Loucy (cell line): ENCODE measurements around the gene HOMER3.

ENCODE experiments used
- H2AFZ ChIP-seq: fragments of 200-600 bp; sonication (generic); 2 replicates; pipeline ENCODE4 v1.6.0; 2016; ENCODE audit warnings: antibody characterized with exemption, mild to moderate bottlenecking, low read length, moderate library complexity
- H3F3A ChIP-seq: fragments of 200-600 bp; 2 replicates; pipeline ENCODE4 v1.6.0; 2016; ENCODE audit warnings: antibody characterized with exemption, low read depth, mild to moderate bottlenecking
- H3K27me3 ChIP-seq: fragments of 200-600 bp; sonication (generic); 2 replicates; pipeline ENCODE4 v1.6.1; 2014; ENCODE audit warnings: low read length, mild to moderate bottlenecking; ENCODE audit not compliant: insufficient read depth, poor library complexity, severe bottlenecking
- H3K36me3 ChIP-seq: fragments of 200-600 bp; sonication (generic); 2 replicates; pipeline ENCODE4 v1.6.1; 2016; ENCODE audit warnings: low read length; ENCODE audit not compliant: insufficient read depth
- H3K4me1 ChIP-seq: fragments of 200-600 bp; sonication (generic); 2 replicates; pipeline ENCODE4 v1.5.1; 2014; ENCODE audit warnings: low read length, mild to moderate bottlenecking; ENCODE audit not compliant: insufficient read depth, poor library complexity, severe bottlenecking
- H3K4me2 ChIP-seq: fragments of 200-600 bp; sonication (generic); 2 replicates; pipeline ENCODE4 v1.6.0; 2014; ENCODE audit warnings: antibody characterized with exemption, low read length, low read depth, mild to moderate bottlenecking; ENCODE audit not compliant: poor library complexity, severe bottlenecking
- H3K4me3 ChIP-seq: fragments of 200-600 bp; sonication (generic); 2 replicates; pipeline ENCODE4 v1.5.1; 2014; ENCODE audit warnings: low read length, mild to moderate bottlenecking, mixed read lengths; ENCODE audit not compliant: poor library complexity, severe bottlenecking
- H3K79me2 ChIP-seq: fragments of 200-600 bp; sonication (generic); 2 replicates; pipeline ENCODE4 v1.6.1; 2014; ENCODE audit warnings: low read length; ENCODE audit not compliant: insufficient read depth
- H3K9ac ChIP-seq: fragments of 200-600 bp; sonication (generic); 2 replicates; pipeline ENCODE4 v1.6.0; 2014; ENCODE audit warnings: mild to moderate bottlenecking, low read depth, low read length, moderate library complexity; ENCODE audit not compliant: poor library complexity, severe bottlenecking
- H3K9me2 ChIP-seq: fragments of 200-600 bp; sonication (generic); replicated peaks from 2 replicates; pipeline ENCODE4 v1.6.1; 2016; ENCODE audit warnings: low read depth, low read length, mixed read lengths
- H3K9me3 ChIP-seq: fragments of 200-600 bp; sonication (generic); 2 replicates; pipeline ENCODE4 v1.6.1; 2014; ENCODE audit warnings: mild to moderate bottlenecking, antibody characterized with exemption, low read length, low read depth; ENCODE audit not compliant: insufficient read depth
- H4K20me1 ChIP-seq: fragments of 200-600 bp; sonication (generic); 2 replicates; pipeline ENCODE4 v1.6.0; 2014; ENCODE audit warnings: antibody characterized with exemption, low read length, mild to moderate bottlenecking; ENCODE audit not compliant: insufficient read depth, poor library complexity, severe bottlenecking
- EZH2phosphoT487 ChIP-seq: fragments of 200-600 bp; IDR thresholded peaks from 2 replicates; pipeline ENCODE4 v1.6.1; 2018; ENCODE audit warnings: antibody characterized with exemption, mild to moderate bottlenecking, moderate library complexity, borderline replicate concordance
- TF ChIP-seq, protein P1 (sequence below): fragments of 200-600 bp; sonication (generic); conservative IDR thresholded peaks from 2 replicates; pipeline ENCODE4 v1.5.1; 2014; ENCODE audit warnings: mild to moderate bottlenecking, antibody characterized with exemption, low read length

The HOMER3 gene

DNA sequence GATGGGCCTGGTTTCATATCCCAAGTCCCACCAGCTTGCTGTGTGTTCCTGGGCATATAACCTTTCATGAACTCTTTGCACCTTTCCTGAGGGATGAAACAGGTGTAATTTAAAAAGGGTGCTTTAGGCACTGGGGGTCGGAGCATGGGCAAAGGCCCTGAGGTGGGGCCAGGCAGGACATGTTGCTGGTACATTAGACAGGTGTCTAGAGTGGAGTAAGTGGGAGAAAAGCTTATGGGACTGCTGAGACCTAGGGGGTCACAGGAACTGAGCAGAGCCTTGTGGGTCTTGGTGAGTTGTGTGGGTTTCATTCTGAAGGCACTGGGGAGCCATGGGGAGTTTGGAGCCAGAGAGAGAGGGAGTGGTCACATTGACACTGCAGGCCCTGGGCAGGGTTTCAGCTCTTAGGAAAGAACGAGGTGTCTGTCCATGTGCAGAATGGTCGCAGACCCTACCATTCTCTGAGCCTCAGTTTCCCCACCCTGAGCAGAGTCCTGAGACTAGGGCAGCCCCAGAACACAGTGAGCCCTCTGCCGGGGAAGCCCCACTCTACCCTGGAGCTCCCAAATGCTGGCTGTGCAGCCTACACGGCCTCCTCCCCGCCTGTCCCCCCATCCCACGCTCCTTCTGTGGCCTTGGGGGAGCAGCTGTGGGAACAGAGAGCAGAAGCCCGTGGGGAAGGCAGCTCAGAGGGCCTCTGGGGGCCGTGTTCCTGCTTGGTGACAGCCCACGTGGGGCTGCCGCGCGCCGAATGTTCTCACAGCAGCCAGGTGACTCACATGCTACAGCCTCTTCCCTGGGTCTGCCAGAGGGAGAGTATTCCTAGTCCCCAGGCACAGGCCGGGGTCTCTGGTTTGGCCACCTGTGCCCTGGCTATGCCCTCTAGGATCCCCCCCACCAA is 7.3 kb upstream of the HOMER3 start:
- H2AFZ ChIP-seq = no peak overlapping the region
- TF ChIP-seq, protein P1, sequence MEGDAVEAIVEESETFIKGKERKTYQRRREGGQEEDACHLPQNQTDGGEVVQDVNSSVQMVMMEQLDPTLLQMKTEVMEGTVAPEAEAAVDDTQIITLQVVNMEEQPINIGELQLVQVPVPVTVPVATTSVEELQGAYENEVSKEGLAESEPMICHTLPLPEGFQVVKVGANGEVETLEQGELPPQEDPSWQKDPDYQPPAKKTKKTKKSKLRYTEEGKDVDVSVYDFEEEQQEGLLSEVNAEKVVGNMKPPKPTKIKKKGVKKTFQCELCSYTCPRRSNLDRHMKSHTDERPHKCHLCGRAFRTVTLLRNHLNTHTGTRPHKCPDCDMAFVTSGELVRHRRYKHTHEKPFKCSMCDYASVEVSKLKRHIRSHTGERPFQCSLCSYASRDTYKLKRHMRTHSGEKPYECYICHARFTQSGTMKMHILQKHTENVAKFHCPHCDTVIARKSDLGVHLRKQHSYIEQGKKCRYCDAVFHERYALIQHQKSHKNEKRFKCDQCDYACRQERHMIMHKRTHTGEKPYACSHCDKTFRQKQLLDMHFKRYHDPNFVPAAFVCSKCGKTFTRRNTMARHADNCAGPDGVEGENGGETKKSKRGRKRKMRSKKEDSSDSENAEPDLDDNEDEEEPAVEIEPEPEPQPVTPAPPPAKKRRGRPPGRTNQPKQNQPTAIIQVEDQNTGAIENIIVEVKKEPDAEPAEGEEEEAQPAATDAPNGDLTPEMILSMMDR = no peak
- no peak for TF ChIP-seq EZH2phosphoT487
- H3K79me2 ChIP-seq = no peaks in the 10 kb centered on the region
- no peaks in the 10 kb centered on the region for H3K4me1 ChIP-seq
- H3K9me3 ChIP-seq = no peaks in the 10 kb centered on the region
- H3K4me3 ChIP-seq = no peak overlapping the region
- H3K9me2 ChIP-seq = no peaks in the 10 kb centered on the region
- H3K4me2 ChIP-seq = no peak overlapping the region
- no peak overlapping the region for H3K9ac ChIP-seq
- H3F3A ChIP-seq = no peaks in the 10 kb centered on the region
- H4K20me1 ChIP-seq = no peaks in the 10 kb centered on the region
- H3K27me3 ChIP-seq = no peaks in the 10 kb centered on the region
- no peaks in the 10 kb centered on the region for H3K36me3 ChIP-seq

DNA sequence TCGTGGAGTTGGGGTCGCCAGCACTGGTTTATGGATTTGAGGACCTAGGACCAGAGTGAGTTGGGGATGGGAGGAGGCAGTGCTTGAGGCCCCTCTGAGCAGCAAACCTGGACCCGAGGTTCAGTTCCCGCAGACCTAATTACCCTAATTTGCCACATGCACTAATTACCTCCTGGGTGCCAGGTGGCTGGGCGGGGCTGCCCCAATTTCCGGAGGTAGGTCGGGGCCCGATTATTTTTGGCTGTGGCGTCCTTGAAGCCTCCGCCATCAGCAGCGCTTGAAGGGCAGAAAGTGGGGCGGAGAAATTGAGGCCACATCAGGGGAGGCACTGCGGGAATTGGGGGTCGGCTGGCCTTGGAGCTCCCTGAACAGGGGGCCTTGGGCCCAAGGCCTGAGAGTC is 5.9 kb upstream of the HOMER3 start:
- Histone ChIP-seq H3K36me3 (no peaks in the 10 kb centered on the region), H3K9me2 (no peaks in the 10 kb centered on the region), H3K4me3 (no peak overlapping the region), H3K9me3 (no peaks in the 10 kb centered on the region), H3F3A (no peaks in the 10 kb centered on the region), H3K9ac (no peak overlapping the region), H3K4me2 (no peak overlapping the region), H4K20me1 (no peaks in the 10 kb centered on the region), H2AFZ (no peak overlapping the region), H3K4me1 (no peaks in the 10 kb centered on the region), H3K79me2 (no peaks in the 10 kb centered on the region), H3K27me3 (no peaks in the 10 kb centered on the region)
- TF ChIP-seq, protein P1 = no peak
- no peak for TF ChIP-seq EZH2phosphoT487

DNA sequence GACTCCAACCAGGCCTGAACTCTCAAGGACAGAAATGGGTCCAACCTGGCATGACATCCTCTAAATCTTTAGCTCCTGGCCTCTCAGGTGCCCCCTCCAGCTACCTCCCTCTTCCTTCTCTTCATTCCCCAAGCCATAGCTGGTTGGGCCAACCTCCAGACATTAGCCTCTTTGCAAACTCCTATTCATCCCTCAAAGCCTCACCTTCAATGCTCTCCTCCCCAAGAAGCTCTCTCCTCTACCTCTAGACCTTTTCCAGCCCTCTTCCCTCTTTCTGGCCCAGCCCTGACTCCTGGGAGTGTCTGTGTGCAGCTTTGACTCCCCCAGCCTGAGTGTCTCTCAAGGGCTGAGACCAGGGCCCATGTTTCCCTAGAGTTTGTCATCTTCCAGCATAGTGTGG is 5.3 kb upstream of the HOMER3 start:
- Histone ChIP-seq H4K20me1 (no peaks in the 10 kb centered on the region), H3K79me2 (no peaks in the 10 kb centered on the region), H3K9me2 (no peaks in the 10 kb centered on the region), H3K36me3 (no peaks in the 10 kb centered on the region), H3K4me1 (no peaks in the 10 kb centered on the region), H3K4me3 (no peak overlapping the region), H3K27me3 (no peaks in the 10 kb centered on the region), H3F3A (no peaks in the 10 kb centered on the region), H3K9me3 (no peaks in the 10 kb centered on the region), H3K9ac (no peak overlapping the region), H3K4me2 (no peak overlapping the region), H2AFZ (no peak overlapping the region)
- TF ChIP-seq, protein P1 = no peak
- no peak for TF ChIP-seq EZH2phosphoT487
